Spleen (tissue), 11 donors: ENCODE results near the gene NUBP2. TPM values are rescaled to one million over a fixed set of nuclear protein-coding genes. Genes with fewer than 3 reads are reported as not detected.

Experiments used
- DNase-seq: peaks from one replicate; pipeline ENCODE4 v3.0.0-alpha.2; 2020
- H3K27ac ChIP-seq, 8 donors: fragments of 200-600 bp; sonication (generic) in 7 of 8; 1 replicate in 4 of 8; 2 replicates in 4 of 8; pipeline versions ENCODE4 v1.5.0 to v1.8.0; 2016 to 2021; ENCODE audit warnings: inconsistent platforms in 4 of 8, mild to moderate bottlenecking in 4 of 8, moderate library complexity in 1 of 8
- H3K27me3 ChIP-seq, 7 donors: fragments of 200-600 bp; sonication (generic) in 6 of 7; replicated peaks in 1 of 7; 1 replicate in 4 of 7; 2 replicates in 3 of 7; pipeline versions ENCODE4 v1.5.0 to v1.8.0; 2016 to 2021; ENCODE audit warnings: inconsistent platforms in 3 of 7, mild to moderate bottlenecking in 1 of 7
- H3K36me3 ChIP-seq, 6 donors: fragments of 200-600 bp; sonication (generic) in 5 of 6; 1 replicate in 4 of 6; 2 replicates in 2 of 6; pipeline versions ENCODE4 v1.5.0 to v1.8.0; 2016 to 2021; ENCODE audit warnings: inconsistent platforms in 2 of 6
- H3K4me1 ChIP-seq, 6 donors: fragments of 200-600 bp; sonication (generic) in 5 of 6; 1 replicate in 3 of 6; 2 replicates in 3 of 6; pipeline versions ENCODE4 v1.5.0 to v1.8.0; 2016 to 2021; ENCODE audit warnings: inconsistent platforms in 3 of 6
- H3K4me3 ChIP-seq, 8 donors: fragments of 200-600 bp; sonication (generic) in 7 of 8; 1 replicate in 4 of 8; 2 replicates in 4 of 8; pipeline versions ENCODE4 v1.5.0 to v1.8.0; 2016 to 2021; ENCODE audit warnings: inconsistent platforms in 4 of 8, mild to moderate bottlenecking in 4 of 8, moderate library complexity in 2 of 8
- H3K9me3 ChIP-seq, 8 donors: fragments of 200-600 bp; sonication (generic) in 7 of 8; 1 replicate in 4 of 8; 2 replicates in 4 of 8; pipeline versions ENCODE4 v1.5.0 to v1.8.0; 2016 to 2021; ENCODE audit warnings: inconsistent platforms in 4 of 8
- POLR2A ChIP-seq, 3 donors: fragments of 450-650 bp; IDR thresholded peaks; one replicate each; pipeline ENCODE4 v1.5.1; 2017; ENCODE audit warnings: antibody characterized with exemption in 3 of 3, mild to moderate bottlenecking in 1 of 3
- POLR2AphosphoS5 ChIP-seq, 3 donors: sonication (generic); formaldehyde crosslinking; IDR thresholded peaks; one replicate each; pipeline ENCODE4 v1.5.1; 2017; ENCODE audit warnings: antibody characterized with exemption in 3 of 3
- WGBS, 5 donors: extraction: QIAGEN DNeasy Blood & Tissue Kit in 3 of 5; methylation state at CpG; one replicate each; pipeline versions ENCODE4 v1.1.5 to v1.1.7; 2013 to 2018; 5-methylcytosine and 5-hydroxymethylcytosine counted together
- intact Hi-C: fragments of 100-400 bp; cut with DNase I; formaldehyde crosslinking; loops from one replicate; pipeline ENCODE4 v1.15.0; 2023; ENCODE audit warnings: low total_unique reads
- polyA plus RNA-seq, 3 donors: library from polyadenylated mRNA; stranded (reverse); fragments of 200-250 nt; gene quantifications; one replicate each; pipeline ENCODE4 v1.2.1, GENCODE V29; 2013
- total RNA-seq, 7 donors: library from RNA; depleted of rRNA in 3 of 7; stranded (reverse); fragments of >200 nt in 3 of 7; fragmentation: NEBNext Ultra II Directional in 4 of 7; extraction: Animal tissue kit (Norgen Biotek cat#: 25700) in 4 of 7; gene quantifications; one replicate each; pipeline versions ENCODE4 v1.1.0 to v1.2.1, GENCODE V29; 2016 to 2021
- TF ChIP-seq, protein P1 (sequence below), 11 experiments: fragments of 200-600 bp in 7 of 11; fragments of 450-650 bp in 4 of 11; sonication (generic) in 4 of 11; IDR thresholded peaks in 8 of 11; conservative IDR thresholded peaks in 3 of 11; 1 replicate in 7 of 11; 2 replicates in 4 of 11; pipeline versions ENCODE4 v1.4.0 to v1.8.0; 2016 to 2021; ENCODE audit warnings: antibody characterized with exemption in 11 of 11, inconsistent platforms in 4 of 11, mild to moderate bottlenecking in 1 of 11
- donor health status: healthy with polysubstance abuse.
- donor health status: DM: no; HTN: no; CAD: no; lungs with moderate emphysema.
- donor health status: DM: no; HTN: no; CAD: no.
- donor health status: Bipolar disorder and iron deficiency.
- donor health status: healthy.
- donor health status: DM: no; HTN: no; CAD: no.
- donor health status: DM: yes; HTN: yes; CAD: no.

The NUBP2 gene
- total and polyA plus RNA-seq, 10 donors = 37.5 to 103 (median 57.3) TPM

DNA sequence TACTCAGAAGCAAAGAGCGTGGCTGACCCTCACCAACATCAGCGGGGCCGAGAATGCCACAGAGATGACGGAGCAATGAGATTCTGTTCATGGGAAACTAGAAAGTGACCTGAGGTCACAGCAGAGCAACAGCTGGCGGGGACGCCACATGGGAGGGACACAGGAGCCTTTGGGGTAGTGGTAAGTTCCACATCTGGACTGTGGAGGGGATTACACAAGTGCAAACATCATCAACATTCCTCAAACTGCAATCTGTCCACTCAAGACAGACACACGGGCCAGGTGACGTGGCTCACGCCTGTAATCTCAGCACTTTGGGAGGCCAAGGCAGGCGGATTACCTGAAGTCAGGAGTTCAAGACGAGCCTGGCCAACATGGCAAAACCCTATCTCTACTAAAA, 32.7 kb downstream of the NUBP2 start:
- H3K9me3 ChIP-seq = no peaks in the 10 kb centered on the region
- peak; percentile 37 for DNase-seq
- H3K27me3 ChIP-seq = no peaks in the 10 kb centered on the region
- WGBS, 5 donors = 90 to 96% (median 94%) methylated on average over 11 of the region's 11 CpGs
- TF ChIP-seq POLR2AphosphoS5 (IDR thresholded peaks at IDR 0.05) = no peak
- TF ChIP-seq, protein P1, sequence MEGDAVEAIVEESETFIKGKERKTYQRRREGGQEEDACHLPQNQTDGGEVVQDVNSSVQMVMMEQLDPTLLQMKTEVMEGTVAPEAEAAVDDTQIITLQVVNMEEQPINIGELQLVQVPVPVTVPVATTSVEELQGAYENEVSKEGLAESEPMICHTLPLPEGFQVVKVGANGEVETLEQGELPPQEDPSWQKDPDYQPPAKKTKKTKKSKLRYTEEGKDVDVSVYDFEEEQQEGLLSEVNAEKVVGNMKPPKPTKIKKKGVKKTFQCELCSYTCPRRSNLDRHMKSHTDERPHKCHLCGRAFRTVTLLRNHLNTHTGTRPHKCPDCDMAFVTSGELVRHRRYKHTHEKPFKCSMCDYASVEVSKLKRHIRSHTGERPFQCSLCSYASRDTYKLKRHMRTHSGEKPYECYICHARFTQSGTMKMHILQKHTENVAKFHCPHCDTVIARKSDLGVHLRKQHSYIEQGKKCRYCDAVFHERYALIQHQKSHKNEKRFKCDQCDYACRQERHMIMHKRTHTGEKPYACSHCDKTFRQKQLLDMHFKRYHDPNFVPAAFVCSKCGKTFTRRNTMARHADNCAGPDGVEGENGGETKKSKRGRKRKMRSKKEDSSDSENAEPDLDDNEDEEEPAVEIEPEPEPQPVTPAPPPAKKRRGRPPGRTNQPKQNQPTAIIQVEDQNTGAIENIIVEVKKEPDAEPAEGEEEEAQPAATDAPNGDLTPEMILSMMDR (IDR thresholded peaks at IDR 0.05 in 8 of 11, conservative IDR thresholded peaks at IDR 0.05 in 3 of 11) = no peak
- TF ChIP-seq POLR2A (IDR thresholded peaks at IDR 0.05) = no peak
- H3K36me3 ChIP-seq = peaks cover 0 to 98% (median 59%) of the 10 kb centered on the region in 6 donors
- no peak overlapping the region for H3K27ac ChIP-seq
- H3K4me3 ChIP-seq = no peak overlapping the region
- intact Hi-C loops = no loop called here
- peaks cover 0 to 8% (median 0%) of the 10 kb centered on the region in 6 donors for H3K4me1 ChIP-seq

DNA sequence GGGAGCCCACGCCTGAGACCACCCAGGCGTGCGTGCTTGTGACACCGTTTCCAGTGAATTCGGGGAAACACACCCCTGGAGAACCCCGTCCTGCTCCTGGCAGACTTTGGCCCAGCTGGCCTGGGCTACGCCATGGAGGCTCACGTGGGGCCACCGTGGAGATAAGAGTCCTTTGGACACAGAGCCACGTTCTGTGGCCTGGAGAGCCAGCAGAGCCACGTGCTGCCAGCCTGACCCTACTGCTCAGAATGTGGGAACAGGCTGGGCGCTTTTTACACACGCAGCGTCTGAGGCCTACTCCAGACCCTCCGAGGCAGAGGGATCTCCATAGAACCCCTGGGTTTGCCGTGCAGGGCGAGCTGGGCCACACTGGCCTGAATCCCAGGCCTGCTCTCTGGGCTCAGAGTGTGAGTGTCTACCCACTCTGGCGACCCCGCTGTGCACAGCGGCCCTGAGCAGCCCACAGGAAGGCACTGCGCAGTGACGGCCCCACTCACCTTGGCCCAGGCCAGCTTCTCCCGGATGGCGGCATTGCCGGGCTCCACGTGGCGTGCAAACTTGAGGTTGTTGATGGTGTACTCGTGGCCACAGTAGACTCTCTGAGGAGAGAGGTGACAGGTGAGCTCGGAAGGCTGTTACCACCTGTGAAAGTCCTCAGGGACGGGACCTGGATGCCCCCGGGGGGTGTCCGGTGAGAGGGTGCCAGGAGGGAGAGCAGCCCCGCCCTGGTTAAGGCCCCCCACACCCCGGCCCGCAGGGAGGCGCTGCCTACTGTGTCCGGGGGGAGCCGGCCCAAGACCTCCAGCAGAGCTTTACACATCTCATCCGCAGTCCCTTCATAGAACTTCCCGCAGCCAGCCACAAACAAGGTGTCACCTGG, 33.9 kb downstream of the NUBP2 start:
- H3K36me3 ChIP-seq = peaks cover 0 to 98% (median 66%) of the 10 kb centered on the region in 6 donors

DNA sequence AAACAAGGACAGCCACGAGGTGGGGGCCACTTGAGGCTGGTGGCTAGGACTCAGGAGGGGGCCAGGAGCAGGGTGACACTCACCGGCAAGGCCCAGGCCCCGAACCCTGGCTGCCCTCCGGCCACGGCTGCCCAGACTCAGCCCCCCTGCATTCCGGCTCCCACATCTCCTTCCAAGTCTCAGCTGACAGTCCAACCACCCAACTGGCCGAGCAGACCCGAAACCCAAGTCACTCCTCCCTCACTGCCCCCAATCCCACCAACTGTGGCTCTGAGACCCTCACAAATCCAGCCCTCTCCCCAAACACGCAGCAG, 34.5 kb downstream of the NUBP2 start:
- WGBS, 5 donors = 93 to 94% (median 94%) methylated on average over 7 to 9 of the region's 9 CpGs
- intact Hi-C loops = no loop called here

More for the DNA sequence above, 33.9 kb downstream of the NUBP2 start:
- Histone ChIP-seq H3K27ac (no peak overlapping the region), H3K9me3 (no peaks in the 10 kb centered on the region), H3K27me3 (no peaks in the 10 kb centered on the region), H3K4me3 (no peak overlapping the region), H3K4me1 (peaks cover 0 to 8% (median 0%) of the 10 kb centered on the region in 6 donors)
- intact Hi-C loops = no loop called here
- TF ChIP-seq POLR2A (IDR thresholded peaks at IDR 0.05) = no peak
- peak in 1 of 3 donors; percentile 33 for TF ChIP-seq POLR2AphosphoS5 (IDR thresholded peaks at IDR 0.05)
- TF ChIP-seq, protein P1 (IDR thresholded peaks at IDR 0.05 in 8 of 11, conservative IDR thresholded peaks at IDR 0.05 in 3 of 11) = no peak
- 93 to 97% (median 95%) methylated on average over 36 to 40 of the region's 40 CpGs for WGBS, 5 donors
- peak; percentile 64 for DNase-seq

DNA sequence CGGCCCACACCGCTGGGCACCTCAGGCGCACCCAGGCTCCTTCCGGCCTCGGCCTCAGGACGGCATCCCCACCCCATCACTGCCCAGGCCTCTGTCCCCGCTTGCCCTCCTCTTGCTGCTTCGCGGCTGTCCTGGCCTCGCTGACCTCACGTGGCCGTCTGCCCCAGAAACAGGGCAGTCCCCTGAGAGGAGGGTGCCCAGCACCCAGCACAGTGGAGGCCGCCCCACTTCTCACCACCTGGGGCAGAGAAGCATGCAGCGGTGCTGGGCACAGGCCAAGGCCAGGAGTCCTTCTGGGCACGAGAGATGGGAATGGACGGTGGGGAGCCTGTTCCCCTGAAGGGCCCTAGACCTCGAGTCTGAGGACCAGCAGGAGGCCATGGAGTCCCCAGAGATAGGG, 35.0 kb downstream of the NUBP2 start:
- Histone ChIP-seq H3K27me3 (no peaks in the 10 kb centered on the region), H3K36me3 (peaks cover 0 to 100% (median 77%) of the 10 kb centered on the region in 6 donors), H3K4me1 (peaks cover 0 to 12% (median 0%) of the 10 kb centered on the region in 6 donors), H3K9me3 (no peaks in the 10 kb centered on the region), H3K4me3 (no peak overlapping the region), H3K27ac (no peak overlapping the region)
- WGBS, 5 donors = 93 to 98% (median 96%) methylated on average over 12 to 17 of the region's 17 CpGs
- no peak for TF ChIP-seq POLR2A (IDR thresholded peaks at IDR 0.05)
- TF ChIP-seq POLR2AphosphoS5 (IDR thresholded peaks at IDR 0.05) = peak in 1 of 3 donors; percentile 26
- TF ChIP-seq, protein P1 (IDR thresholded peaks at IDR 0.05 in 8 of 11, conservative IDR thresholded peaks at IDR 0.05 in 3 of 11) = no peak
- intact Hi-C loops = no loop called here
- peak; percentile 61 for DNase-seq

More for the DNA sequence above, 34.5 kb downstream of the NUBP2 start:
- TF ChIP-seq, protein P1 (IDR thresholded peaks at IDR 0.05 in 8 of 11, conservative IDR thresholded peaks at IDR 0.05 in 3 of 11) = no peak
- TF ChIP-seq POLR2A (IDR thresholded peaks at IDR 0.05) (no peak), POLR2AphosphoS5 (IDR thresholded peaks at IDR 0.05) (no peak)
- H3K4me1 ChIP-seq = peaks cover 0 to 11% (median 0%) of the 10 kb centered on the region in 6 donors
- peak; percentile 64 for DNase-seq
- peaks cover 0 to 98% (median 72%) of the 10 kb centered on the region in 6 donors for H3K36me3 ChIP-seq
- H3K9me3 ChIP-seq = no peaks in the 10 kb centered on the region
- no peak overlapping the region for H3K27ac ChIP-seq
- H3K27me3 ChIP-seq = no peaks in the 10 kb centered on the region
- no peak overlapping the region for H3K4me3 ChIP-seq
